B cell (primary cell): Measurements from ENCODE around the gene NKX6-2.

ENCODE experiments used
- EZH2 ChIP-seq: IDR thresholded peaks from 2 replicates; pipeline ENCODE4 v1.6.1; 2012; ENCODE audit warnings: borderline replicate concordance, low read depth, mild to moderate bottlenecking, moderate library complexity, low read length; ENCODE audit not compliant: insufficient read depth, poor library complexity, severe bottlenecking
- TF ChIP-seq, protein P1 (sequence below): fragments of 200-600 bp; IDR thresholded peaks from one replicate; pipeline ENCODE4 v1.8.0; 2022; ENCODE audit warnings: antibody characterized with exemption, mild to moderate bottlenecking

DNA sequence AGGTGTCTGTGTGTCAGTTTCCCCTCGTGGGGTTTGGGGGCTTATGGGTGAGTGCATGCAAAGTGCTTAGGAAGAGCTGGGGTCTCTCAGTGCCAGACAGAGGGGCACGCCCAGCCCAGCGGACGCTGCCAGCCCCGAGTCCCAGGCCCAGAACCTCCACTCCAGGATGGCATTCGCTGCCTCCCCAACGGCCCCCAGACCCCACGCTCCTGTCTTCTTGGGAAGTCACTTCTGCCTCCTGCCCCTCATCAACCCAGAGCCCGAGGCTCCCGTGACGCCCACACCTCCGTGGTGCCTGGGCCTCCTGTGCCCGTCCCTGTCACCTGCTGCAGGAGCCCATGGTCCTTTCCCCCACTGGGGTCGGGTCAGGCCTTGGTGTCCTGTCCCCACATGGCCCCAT, 35.0 kb downstream of the NKX6-2 start:
- TF ChIP-seq EZH2, result no peak
- TF ChIP-seq, protein P1, sequence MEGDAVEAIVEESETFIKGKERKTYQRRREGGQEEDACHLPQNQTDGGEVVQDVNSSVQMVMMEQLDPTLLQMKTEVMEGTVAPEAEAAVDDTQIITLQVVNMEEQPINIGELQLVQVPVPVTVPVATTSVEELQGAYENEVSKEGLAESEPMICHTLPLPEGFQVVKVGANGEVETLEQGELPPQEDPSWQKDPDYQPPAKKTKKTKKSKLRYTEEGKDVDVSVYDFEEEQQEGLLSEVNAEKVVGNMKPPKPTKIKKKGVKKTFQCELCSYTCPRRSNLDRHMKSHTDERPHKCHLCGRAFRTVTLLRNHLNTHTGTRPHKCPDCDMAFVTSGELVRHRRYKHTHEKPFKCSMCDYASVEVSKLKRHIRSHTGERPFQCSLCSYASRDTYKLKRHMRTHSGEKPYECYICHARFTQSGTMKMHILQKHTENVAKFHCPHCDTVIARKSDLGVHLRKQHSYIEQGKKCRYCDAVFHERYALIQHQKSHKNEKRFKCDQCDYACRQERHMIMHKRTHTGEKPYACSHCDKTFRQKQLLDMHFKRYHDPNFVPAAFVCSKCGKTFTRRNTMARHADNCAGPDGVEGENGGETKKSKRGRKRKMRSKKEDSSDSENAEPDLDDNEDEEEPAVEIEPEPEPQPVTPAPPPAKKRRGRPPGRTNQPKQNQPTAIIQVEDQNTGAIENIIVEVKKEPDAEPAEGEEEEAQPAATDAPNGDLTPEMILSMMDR, result no peak
